Astrocyte (in vitro differentiated cells and primary cell): Measurements from ENCODE around the gene TOR2A. TPM values are rescaled to one million over a fixed set of nuclear protein-coding genes. Genes with fewer than 3 reads are reported as not detected.

Experiments used
- DNase-seq: peaks from one replicate; pipeline ENCODE4 v3.0.0-alpha.2; 2010; ENCODE audit warnings: low read depth
- FAIRE-seq: peaks from 2 replicates; lab custom pipeline; 2011; peaks lifted over from hg19 to GRCh38; lab: Jason Lieb, UNC
- H2AFZ ChIP-seq: 2 replicates; pipeline ENCODE4 v1.6.0; 2012; ENCODE audit warnings: low read depth, low read length, inconsistent platforms
- H3K27ac ChIP-seq: 2 replicates; pipeline ENCODE4 v1.5.1; 2011; ENCODE audit warnings: low read depth, low read length, inconsistent platforms
- H3K27me3 ChIP-seq: 2 replicates; pipeline ENCODE4 v1.6.0; 2011; ENCODE audit warnings: low read length, inconsistent platforms; ENCODE audit not compliant: insufficient read depth
- H3K36me3 ChIP-seq: 2 replicates; pipeline ENCODE4 v1.5.1; 2011; ENCODE audit warnings: low read length, inconsistent platforms; ENCODE audit not compliant: insufficient read depth
- H3K4me1 ChIP-seq: 2 replicates; pipeline ENCODE4 v1.5.1; 2011; ENCODE audit warnings: low read length, inconsistent platforms; ENCODE audit not compliant: insufficient read depth
- H3K4me2 ChIP-seq: 2 replicates; pipeline ENCODE4 v1.6.0; 2012; ENCODE audit warnings: low read length, inconsistent platforms
- H3K4me3 ChIP-seq: 2 replicates; pipeline ENCODE4 v1.5.1; 2011; ENCODE audit warnings: low read depth, mild to moderate bottlenecking, low read length, inconsistent platforms; ENCODE audit not compliant: insufficient read depth
- H3K79me2 ChIP-seq: 2 replicates; pipeline ENCODE4 v1.6.0; 2012; ENCODE audit warnings: mild to moderate bottlenecking, low read length, inconsistent platforms; ENCODE audit not compliant: insufficient read depth
- H3K9ac ChIP-seq: 2 replicates; pipeline ENCODE4 v1.6.0; 2012; ENCODE audit warnings: mild to moderate bottlenecking, low read length, inconsistent platforms
- H3K9me3 ChIP-seq: 2 replicates; pipeline ENCODE4 v1.5.1; 2012; ENCODE audit warnings: low read depth, mild to moderate bottlenecking, low read length, inconsistent platforms; ENCODE audit not compliant: insufficient read depth
- H4K20me1 ChIP-seq: 2 replicates; pipeline ENCODE4 v1.6.0; 2012; ENCODE audit warnings: low read length, inconsistent platforms; ENCODE audit not compliant: insufficient read depth
- H3K27ac Mint-ChIP-seq: one replicate; pipeline ENCODE4 v1.8.0; 2021; ENCODE audit warnings: mild to moderate bottlenecking, mixed read lengths; ENCODE audit not compliant: unreplicated experiment
- H3K27me3 Mint-ChIP-seq: one replicate; pipeline ENCODE4 v1.8.0; 2021; ENCODE audit warnings: low read depth, mixed read lengths; ENCODE audit not compliant: unreplicated experiment
- H3K36me3 Mint-ChIP-seq: one replicate; pipeline ENCODE4 v1.8.0; 2021; ENCODE audit warnings: low read depth, mixed read lengths; ENCODE audit not compliant: unreplicated experiment
- H3K4me1 Mint-ChIP-seq: one replicate; pipeline ENCODE4 v1.8.0; 2021; ENCODE audit warnings: low read depth, mixed read lengths; ENCODE audit not compliant: unreplicated experiment
- H3K4me3 Mint-ChIP-seq: one replicate; pipeline ENCODE4 v1.8.0; 2021; ENCODE audit warnings: mild to moderate bottlenecking, moderate library complexity, mixed read lengths; ENCODE audit not compliant: unreplicated experiment
- H3K9me3 Mint-ChIP-seq: one replicate; pipeline ENCODE4 v1.8.0; 2021; ENCODE audit warnings: mild to moderate bottlenecking, mixed read lengths; ENCODE audit not compliant: unreplicated experiment
- EZH2 ChIP-seq: IDR thresholded peaks from 2 replicates; pipeline ENCODE4 v1.6.1; 2012; ENCODE audit warnings: mild to moderate bottlenecking, low read length, inconsistent platforms; ENCODE audit not compliant: insufficient read depth
- total RNA-seq: library from RNA; stranded (reverse); gene quantifications from 2 replicates; pipeline ENCODE4 v1.2.1, GENCODE V29; 2021
- TF ChIP-seq, protein P1 (sequence below): IDR thresholded peaks from 2 replicates; pipeline ENCODE4 v1.5.1; 2011; ENCODE audit warnings: low read depth, mild to moderate bottlenecking, inconsistent platforms, low read length, moderate library complexity; ENCODE audit not compliant: insufficient read depth

TOR2A gene
- total RNA-seq, 1 donor from 2014 or later, result 7.5 TPM

DNA sequence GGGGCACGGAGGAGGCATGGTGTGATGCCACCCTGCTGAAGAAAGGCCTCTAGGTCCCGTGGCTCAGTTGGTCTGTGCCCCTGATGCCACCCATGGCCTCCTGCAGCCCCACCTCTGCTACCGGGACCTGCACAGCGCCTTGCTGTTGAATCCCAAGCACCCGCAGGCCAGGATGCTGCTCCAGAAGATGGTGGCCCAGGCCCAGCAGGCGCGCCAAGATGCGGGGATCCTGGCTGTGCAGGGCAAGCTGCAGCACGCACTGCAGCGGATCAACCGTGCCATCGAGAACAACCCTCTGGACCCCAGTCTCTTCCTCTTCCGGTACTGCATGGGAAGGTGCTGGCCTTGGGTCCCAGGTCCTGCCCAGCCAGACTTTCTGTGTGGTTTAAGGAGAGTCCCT is 12.1 kb downstream of the TOR2A start:
- peak overlapping the region; percentile 29 for H3K4me2 ChIP-seq
- H3K4me3 Mint-ChIP-seq, result no peak overlapping the region
- H3K27me3 Mint-ChIP-seq, result peaks cover 9% of the 10 kb centered on the region
- no peak overlapping the region for H3K4me3 ChIP-seq
- H3K27ac ChIP-seq, result no peak overlapping the region
- peaks cover 3% of the 10 kb centered on the region for H4K20me1 ChIP-seq
- no peaks in the 10 kb centered on the region for H3K9me3 ChIP-seq
- no peaks in the 10 kb centered on the region for H3K36me3 Mint-ChIP-seq
- peaks cover 21% of the 10 kb centered on the region for H3K4me1 ChIP-seq
- no peaks in the 10 kb centered on the region for H3K36me3 ChIP-seq
- H3K4me1 Mint-ChIP-seq, result no peaks in the 10 kb centered on the region
- no peaks in the 10 kb centered on the region for H3K9me3 Mint-ChIP-seq
- H3K27ac Mint-ChIP-seq, result no peak overlapping the region
- FAIRE-seq, result no peak
- H3K27me3 ChIP-seq, result no peaks in the 10 kb centered on the region
- H2AFZ ChIP-seq, result no peak overlapping the region
- no peaks in the 10 kb centered on the region for H3K79me2 ChIP-seq
- no peak for DNase-seq
- no peak for TF ChIP-seq EZH2
- TF ChIP-seq, protein P1, sequence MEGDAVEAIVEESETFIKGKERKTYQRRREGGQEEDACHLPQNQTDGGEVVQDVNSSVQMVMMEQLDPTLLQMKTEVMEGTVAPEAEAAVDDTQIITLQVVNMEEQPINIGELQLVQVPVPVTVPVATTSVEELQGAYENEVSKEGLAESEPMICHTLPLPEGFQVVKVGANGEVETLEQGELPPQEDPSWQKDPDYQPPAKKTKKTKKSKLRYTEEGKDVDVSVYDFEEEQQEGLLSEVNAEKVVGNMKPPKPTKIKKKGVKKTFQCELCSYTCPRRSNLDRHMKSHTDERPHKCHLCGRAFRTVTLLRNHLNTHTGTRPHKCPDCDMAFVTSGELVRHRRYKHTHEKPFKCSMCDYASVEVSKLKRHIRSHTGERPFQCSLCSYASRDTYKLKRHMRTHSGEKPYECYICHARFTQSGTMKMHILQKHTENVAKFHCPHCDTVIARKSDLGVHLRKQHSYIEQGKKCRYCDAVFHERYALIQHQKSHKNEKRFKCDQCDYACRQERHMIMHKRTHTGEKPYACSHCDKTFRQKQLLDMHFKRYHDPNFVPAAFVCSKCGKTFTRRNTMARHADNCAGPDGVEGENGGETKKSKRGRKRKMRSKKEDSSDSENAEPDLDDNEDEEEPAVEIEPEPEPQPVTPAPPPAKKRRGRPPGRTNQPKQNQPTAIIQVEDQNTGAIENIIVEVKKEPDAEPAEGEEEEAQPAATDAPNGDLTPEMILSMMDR, result no peak
- H3K9ac ChIP-seq, result no peak overlapping the region

DNA sequence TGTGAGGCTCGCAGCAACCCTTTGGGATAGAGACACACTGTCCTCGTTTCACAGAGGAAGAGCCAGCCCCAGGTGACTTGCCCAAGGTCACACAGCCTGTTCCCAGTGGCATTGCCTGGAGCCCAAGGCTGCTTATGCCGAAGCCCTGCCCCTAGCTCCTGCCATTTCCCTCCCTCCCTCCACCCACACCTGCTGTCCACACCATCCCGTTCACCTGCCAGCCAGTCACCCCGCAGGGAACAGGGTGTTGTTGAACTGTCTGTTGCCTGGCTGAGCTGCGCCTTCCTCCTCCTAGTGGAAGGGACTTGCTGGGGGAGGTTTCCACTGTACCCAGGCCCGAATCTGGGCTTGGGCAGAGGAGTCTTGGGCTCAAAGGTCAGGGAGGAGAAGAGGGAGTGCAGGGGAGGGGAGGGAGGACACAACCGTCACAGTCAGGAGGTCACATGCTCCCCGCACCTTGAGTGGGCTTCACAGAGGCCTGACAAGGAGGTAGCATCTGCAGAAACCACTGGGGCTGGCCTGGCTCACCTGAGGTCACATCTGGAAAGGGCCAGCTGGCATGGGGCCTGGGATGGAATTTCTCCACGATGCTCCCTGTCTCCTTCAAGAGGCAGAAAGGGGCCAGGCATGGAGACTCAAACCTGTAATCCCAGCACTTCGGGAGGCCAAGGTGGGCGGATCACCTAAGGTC is 12.9 kb downstream of the TOR2A start:
- no peak for FAIRE-seq
- DNase-seq, result no peak

More for the DNA sequence above, 12.9 kb downstream of the TOR2A start:
- no peaks in the 10 kb centered on the region for H3K27me3 ChIP-seq
- no peak overlapping the region for H3K4me2 ChIP-seq
- Mint-ChIP-seq H3K27me3 (peaks cover 8% of the 10 kb centered on the region), H3K9me3 (no peaks in the 10 kb centered on the region), H3K27ac (no peak overlapping the region), H3K4me1 (no peaks in the 10 kb centered on the region), H3K36me3 (no peaks in the 10 kb centered on the region), H3K4me3 (no peak overlapping the region)
- no peaks in the 10 kb centered on the region for H3K9me3 ChIP-seq
- TF ChIP-seq, protein P1, result no peak
- no peak for TF ChIP-seq EZH2
- H3K27ac ChIP-seq, result no peak overlapping the region
- H3K9ac ChIP-seq, result no peak overlapping the region
- no peaks in the 10 kb centered on the region for H3K79me2 ChIP-seq
- H3K4me3 ChIP-seq, result no peak overlapping the region
- peaks cover 21% of the 10 kb centered on the region for H3K4me1 ChIP-seq
- no peak overlapping the region for H2AFZ ChIP-seq
- no peaks in the 10 kb centered on the region for H3K36me3 ChIP-seq
- H4K20me1 ChIP-seq, result peaks cover 3% of the 10 kb centered on the region
